GM12891 (cell line): ENCODE measurements around the gene LRPPRC.

Experiments
- POLR2A ChIP-seq: IDR thresholded peaks from 2 replicates; pipeline ENCODE4 v1.6.1; 2011; ENCODE audit warnings: low read depth, low read length, control low read depth
- POLR2AphosphoS5 ChIP-seq: IDR thresholded peaks from 2 replicates; pipeline ENCODE4 v1.6.1; 2011; ENCODE audit warnings: low read depth, low read length, control low read depth
- SPI1 ChIP-seq: IDR thresholded peaks from 2 replicates; pipeline ENCODE4 v1.6.1; 2011; ENCODE audit warnings: low read depth, low read length, control low read depth
- TAF1 ChIP-seq: IDR thresholded peaks from 2 replicates; pipeline ENCODE4 v1.6.1; 2011; ENCODE audit warnings: low read depth, low read length, control low read depth

- TF ChIP-seq TAF1, result no peak
- TF ChIP-seq POLR2A, result no peak
- no peak for TF ChIP-seq POLR2AphosphoS5
- no peak for TF ChIP-seq SPI1
Measured at GRCh38 chr2:43950383-43951008, 45.3 kb downstream of the LRPPRC start.
